HG02798 (cell line): ENCODE results near the gene COPS7A.
"Not testable (repeated sequence)": the region's sequence is repeated elsewhere in the genome, so short reads cannot be mapped to it uniquely, and the experiment has no call there.

ENCODE experiments used
- ATAC-seq: cut with Tn5 transposase; IDR thresholded peaks from one replicate; pipeline ENCODE4 v1.9.1; 2021; ENCODE audit warnings: mild to moderate bottlenecking; ENCODE audit not compliant: unreplicated experiment, poor library complexity

Gene COPS7A

GRCh38 chr12:6700646-6701051 is 23.2 kb upstream of the COPS7A start, which contains the start of gene PIANP:
Gene PIANP, minus strand, starts transcription at chr12:6700815. Its CDS starts 2,754 bp downstream, at chr12:6698061.
- no peak for ATAC-seq

- no peak for ATAC-seq
Observed at GRCh38 chr12:6701078-6701768, 22.6 kb upstream of the COPS7A start.

- ATAC-seq: no peak
Observed at GRCh38 chr12:6703631-6704030, 20.2 kb upstream of the COPS7A start.

GRCh38 chr12:6708351-6708750 is 15.5 kb upstream of the COPS7A start:
- not testable (repeated sequence) for ATAC-seq

- ATAC-seq: no peak
Observed at GRCh38 chr12:6708960-6709394, 14.9 kb upstream of the COPS7A start.

GRCh38 chr12:6716031-6716873 is 7.6 kb upstream of the COPS7A start:
- ATAC-seq: not testable (repeated sequence)

- ATAC-seq: no peak
Observed at GRCh38 chr12:6716874-6717437, 6.9 kb upstream of the COPS7A start.

- no peak for ATAC-seq
Observed at GRCh38 chr12:6722863-6723262, 983 bp upstream of the COPS7A start.

GRCh38 chr12:6724409-6724797 is 557 bp downstream of the COPS7A start:
- peak; percentile 9 for ATAC-seq

- ATAC-seq: no peak
Observed at GRCh38 chr12:6725350-6725749, 1.5 kb downstream of the COPS7A start.

- no peak for ATAC-seq
Observed at GRCh38 chr12:6729186-6729585, 5.3 kb downstream of the COPS7A start.

- ATAC-seq: no peak
Observed at GRCh38 chr12:6730169-6730568, 6.3 kb downstream of the COPS7A start.

GRCh38 chr12:6734506-6735387 is 10.9 kb downstream of the COPS7A start:
- no peak for ATAC-seq

GRCh38 chr12:6735448-6736191 is 11.8 kb downstream of the COPS7A start:
- ATAC-seq: peak; percentile 32

- no peak for ATAC-seq
Observed at GRCh38 chr12:6736754-6737153, 12.9 kb downstream of the COPS7A start.

- not testable (repeated sequence) for ATAC-seq
Observed at GRCh38 chr12:6742080-6742479, 18.2 kb downstream of the COPS7A start.

- ATAC-seq: no peak
Observed at GRCh38 chr12:6742834-6743233, 19.0 kb downstream of the COPS7A start.

- not testable (repeated sequence) for ATAC-seq
Observed at GRCh38 chr12:6743300-6743699, 19.5 kb downstream of the COPS7A start.

- ATAC-seq: no peak
Observed at GRCh38 chr12:6745741-6746525, 22.1 kb downstream of the COPS7A start.
